GM12878 (cell line): ENCODE measurements around the gene BORCS5.

Source experiments
- CBFB ChIP-seq: IDR thresholded peaks from 2 replicates; pipeline ENCODE4 v1.6.1; 2016; ENCODE audit warnings: antibody characterized with exemption, low read depth
- CBX3 ChIP-seq: fragments of 200-600 bp; sonication (generic); IDR thresholded peaks from 2 replicates; pipeline ENCODE4 v1.6.1; 2016; ENCODE audit warnings: low read depth, borderline replicate concordance
- CTCF ChIP-seq, 3 experiments: IDR thresholded peaks in 2 of 3; conservative IDR thresholded peaks in 1 of 3; 2 replicates each; pipeline ENCODE4 v1.5.1; 2011; ENCODE audit warnings: low read depth in 3 of 3, low read length in 3 of 3, mild to moderate bottlenecking in 3 of 3, control low read depth in 2 of 3, moderate library complexity in 2 of 3, inconsistent platforms in 1 of 3, mixed read lengths in 1 of 3; ENCODE audit not compliant: control insufficient read depth in 2 of 3, insufficient read depth in 1 of 3; ENCODE audit errors: extremely low read depth in 1 of 3
- EZH2 ChIP-seq: IDR thresholded peaks from 2 replicates; pipeline ENCODE4 v1.6.1; 2012; ENCODE audit warnings: low read depth, mild to moderate bottlenecking, control low read depth, inconsistent platforms, low read length, borderline replicate concordance; ENCODE audit not compliant: control insufficient read depth
- FOXM1 ChIP-seq: IDR thresholded peaks from 2 replicates; pipeline ENCODE4 v1.6.1; 2012; ENCODE audit warnings: low read depth, mild to moderate bottlenecking, inconsistent platforms, low read length, moderate library complexity
- JUND ChIP-seq: IDR thresholded peaks from 2 replicates; pipeline ENCODE4 v1.6.1; 2012; ENCODE audit warnings: low read depth, mild to moderate bottlenecking, low read length, improper control_type of control experiment, moderate library complexity
- MEF2A ChIP-seq: IDR thresholded peaks from 2 replicates; pipeline ENCODE4 v1.6.1; 2011; ENCODE audit warnings: low read depth, mild to moderate bottlenecking, low read length, moderate library complexity; ENCODE audit not compliant: insufficient read depth
- NBN ChIP-seq: fragments of 450-650 bp; IDR thresholded peaks from 2 replicates; pipeline ENCODE4 v1.6.1; 2016
- POLR2A ChIP-seq: IDR thresholded peaks from 2 replicates; pipeline ENCODE4 v1.6.1; 2011; ENCODE audit warnings: low read depth, mild to moderate bottlenecking, low read length
- RFX5 ChIP-seq: IDR thresholded peaks from 2 replicates; pipeline ENCODE4 v1.6.1; 2011; ENCODE audit warnings: low read depth, low read length, improper control_type of control experiment
- SREBF2 ChIP-seq: IDR thresholded peaks from 2 replicates; pipeline ENCODE4 v1.6.1; 2012; ENCODE audit warnings: mild to moderate bottlenecking, low read length
- SRF ChIP-seq, 2 experiments: IDR thresholded peaks; 2 replicates each; pipeline ENCODE4 v1.6.1; 2011; ENCODE audit warnings: low read depth in 2 of 2, low read length in 2 of 2, mild to moderate bottlenecking in 1 of 2, moderate library complexity in 1 of 2
- WRNIP1 ChIP-seq: IDR thresholded peaks from 2 replicates; pipeline ENCODE4 v1.6.1; 2011; ENCODE audit warnings: low read depth, low read length, improper control_type of control experiment, borderline replicate concordance
- TF ChIP-seq, protein P1 (sequence below): IDR thresholded peaks from 2 replicates; pipeline ENCODE4 v1.6.1; 2012; ENCODE audit warnings: mild to moderate bottlenecking, low read depth, low read length

GRCh38 chr12:12469386-12469785, 112.5 kb downstream of the BORCS5 start:
- TF ChIP-seq POLR2A: no peak
- no peak for TF ChIP-seq NBN
- TF ChIP-seq, protein P1, sequence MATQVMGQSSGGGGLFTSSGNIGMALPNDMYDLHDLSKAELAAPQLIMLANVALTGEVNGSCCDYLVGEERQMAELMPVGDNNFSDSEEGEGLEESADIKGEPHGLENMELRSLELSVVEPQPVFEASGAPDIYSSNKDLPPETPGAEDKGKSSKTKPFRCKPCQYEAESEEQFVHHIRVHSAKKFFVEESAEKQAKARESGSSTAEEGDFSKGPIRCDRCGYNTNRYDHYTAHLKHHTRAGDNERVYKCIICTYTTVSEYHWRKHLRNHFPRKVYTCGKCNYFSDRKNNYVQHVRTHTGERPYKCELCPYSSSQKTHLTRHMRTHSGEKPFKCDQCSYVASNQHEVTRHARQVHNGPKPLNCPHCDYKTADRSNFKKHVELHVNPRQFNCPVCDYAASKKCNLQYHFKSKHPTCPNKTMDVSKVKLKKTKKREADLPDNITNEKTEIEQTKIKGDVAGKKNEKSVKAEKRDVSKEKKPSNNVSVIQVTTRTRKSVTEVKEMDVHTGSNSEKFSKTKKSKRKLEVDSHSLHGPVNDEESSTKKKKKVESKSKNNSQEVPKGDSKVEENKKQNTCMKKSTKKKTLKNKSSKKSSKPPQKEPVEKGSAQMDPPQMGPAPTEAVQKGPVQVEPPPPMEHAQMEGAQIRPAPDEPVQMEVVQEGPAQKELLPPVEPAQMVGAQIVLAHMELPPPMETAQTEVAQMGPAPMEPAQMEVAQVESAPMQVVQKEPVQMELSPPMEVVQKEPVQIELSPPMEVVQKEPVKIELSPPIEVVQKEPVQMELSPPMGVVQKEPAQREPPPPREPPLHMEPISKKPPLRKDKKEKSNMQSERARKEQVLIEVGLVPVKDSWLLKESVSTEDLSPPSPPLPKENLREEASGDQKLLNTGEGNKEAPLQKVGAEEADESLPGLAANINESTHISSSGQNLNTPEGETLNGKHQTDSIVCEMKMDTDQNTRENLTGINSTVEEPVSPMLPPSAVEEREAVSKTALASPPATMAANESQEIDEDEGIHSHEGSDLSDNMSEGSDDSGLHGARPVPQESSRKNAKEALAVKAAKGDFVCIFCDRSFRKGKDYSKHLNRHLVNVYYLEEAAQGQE: no peak
- no peak for TF ChIP-seq MEF2A
- TF ChIP-seq CTCF (IDR thresholded peaks at IDR 0.05 in 2 of 3, conservative IDR thresholded peaks at IDR 0.05 in 1 of 3; ENCODE audit: control insufficient read depth in 2 of 3, extremely low read depth in 1 of 3, insufficient read depth in 1 of 3, low read depth in 3 of 3, low read length in 3 of 3): no peak
- no peak for TF ChIP-seq SRF (IDR thresholded peaks at IDR 0.05; ENCODE audit: low read depth in 2 of 2, low read length in 2 of 2)
- TF ChIP-seq EZH2: no peak
- TF ChIP-seq FOXM1: no peak
- no peak for TF ChIP-seq RFX5
- no peak for TF ChIP-seq CBFB
- TF ChIP-seq WRNIP1: no peak
- TF ChIP-seq SREBF2: no peak
- no peak for TF ChIP-seq CBX3
- no peak for TF ChIP-seq JUND
